Left cardiac atrium (tissue), 4 donors: ENCODE measurements around the gene PTPRH. TPM values are rescaled to one million over a fixed set of nuclear protein-coding genes. Genes with fewer than 3 reads are reported as not detected.

Source experiments
- ATAC-seq, 2 donors: fragments of 200-7000 bp; cut with Tn5 transposase; one replicate each; pipeline ENCODE4 v1.9.1; 2020; ENCODE audit warnings: mild to moderate bottlenecking in 2 of 2, moderate library complexity in 2 of 2
- DNase-seq: peaks from one replicate; pipeline ENCODE4 v3.0.0-alpha.2; 2020
- intact Hi-C, 2 donors: fragments of 100-400 bp; cut with DNase I; formaldehyde crosslinking; loops; one replicate each; pipeline versions ENCODE4 v1.14.1 to v1.15.1; 2022 to 2023
- long read RNA-seq: library from polyadenylated mRNA; unstranded; transcript quantifications from one replicate; pipeline ENCODE4 v2.0.0, GENCODE V29; 2021
- total RNA-seq, 2 donors: library from RNA; stranded (reverse); fragmentation: NEBNext Ultra II Directional; extraction: Animal tissue kit (Norgen Biotek cat#: 25700); gene quantifications; one replicate each; pipeline ENCODE4 v1.2.1, GENCODE V29; 2021
- donor health status: DM: no; HTN: yes; CAD: no.
- donor health status: DM: no; HTN: yes; CAD: no; lungs with severe emphysema.
- donor health status: DM: yes; HTN: yes; CAD: no.
- donor health status: Dilated cardiomyopathy.

PTPRH gene
- total RNA-seq = 1 to 10 TPM in 1 of 2 donors, under 1 TPM in 1; 0.74 to 1.5 TPM
- long read RNA-seq = 0 reads

DNA sequence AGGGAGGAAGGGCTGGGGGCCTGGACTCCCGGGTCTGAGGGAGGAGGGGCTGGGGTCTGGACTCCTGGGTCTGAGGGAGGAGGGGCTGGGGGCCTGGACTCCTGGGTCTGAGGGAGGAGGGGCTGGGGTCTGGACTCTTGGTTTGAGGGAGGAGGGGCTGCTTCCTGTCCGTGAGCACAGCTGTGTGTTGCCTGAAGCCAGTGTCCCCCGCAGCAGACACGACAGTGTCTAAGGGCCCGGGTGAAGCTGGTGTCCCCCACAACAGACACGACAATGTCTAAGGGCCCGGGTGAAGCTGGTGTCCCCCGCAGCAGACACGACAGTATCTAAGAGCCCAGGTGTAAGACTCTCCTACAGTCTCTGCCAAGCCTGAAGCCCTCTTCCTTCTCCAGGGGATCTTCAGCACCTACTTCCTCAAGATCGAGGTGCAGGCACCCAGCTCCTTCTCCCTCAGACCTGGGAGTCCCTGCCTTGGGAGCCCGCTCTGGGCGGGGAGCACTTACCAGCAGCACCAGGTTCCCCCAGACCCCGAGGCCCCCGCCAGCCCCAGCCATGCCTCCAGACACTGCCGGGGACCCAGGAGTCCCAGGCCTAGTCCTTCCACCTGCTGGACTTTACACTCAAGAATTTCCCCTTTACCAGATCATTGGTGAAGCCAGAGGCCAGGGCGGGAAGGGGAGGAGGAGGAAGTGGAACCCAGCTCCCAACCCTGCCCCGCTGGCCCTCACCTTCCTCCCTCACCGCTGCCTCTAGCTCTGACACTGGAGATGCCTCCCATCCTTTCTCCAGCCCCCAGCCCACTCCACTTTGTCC lies at the start of gene PTPRH:
Gene PTPRH (minus strand): TSS at position 622 of the 813 bp plus-strand sequence. CDS start 68 bp downstream, at position 554.
- intact Hi-C loops = no loop called here
- DNase-seq = no peak
- no peak for ATAC-seq

DNA sequence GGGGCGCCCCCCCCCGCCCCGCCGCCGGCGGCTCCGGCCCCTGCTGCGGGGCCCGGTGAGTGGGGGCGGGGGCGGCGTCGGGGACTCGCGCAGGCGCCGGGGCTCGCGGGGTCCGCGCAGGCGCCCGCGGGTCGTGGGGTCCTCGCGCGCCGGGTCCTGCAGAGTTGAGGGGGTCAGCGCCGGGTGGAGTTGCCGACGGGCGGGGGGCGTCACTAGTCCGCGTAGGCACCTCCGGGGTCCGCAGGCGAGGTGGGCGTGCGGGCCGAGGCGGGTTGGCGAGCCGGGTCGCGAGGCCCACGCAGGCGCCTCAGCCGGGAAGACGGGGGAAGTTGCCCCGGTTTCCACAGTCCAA lies 49.2 kb upstream of the PTPRH start:
- DNase-seq (no peak), ATAC-seq (peak; percentile 16 to 23)
- intact Hi-C loops = no loop called here

- DNase-seq = no peak
- intact Hi-C loops = no loop called here
- no peak for ATAC-seq
Observed at GRCh38 chr19:55257461-55258420, 48.4 kb upstream of the PTPRH start.

GRCh38 chr19:55256562-55257460 lies 47.5 kb upstream of the PTPRH start:
- no peak for ATAC-seq
- intact Hi-C loops = no loop called here
- DNase-seq = no peak

DNA sequence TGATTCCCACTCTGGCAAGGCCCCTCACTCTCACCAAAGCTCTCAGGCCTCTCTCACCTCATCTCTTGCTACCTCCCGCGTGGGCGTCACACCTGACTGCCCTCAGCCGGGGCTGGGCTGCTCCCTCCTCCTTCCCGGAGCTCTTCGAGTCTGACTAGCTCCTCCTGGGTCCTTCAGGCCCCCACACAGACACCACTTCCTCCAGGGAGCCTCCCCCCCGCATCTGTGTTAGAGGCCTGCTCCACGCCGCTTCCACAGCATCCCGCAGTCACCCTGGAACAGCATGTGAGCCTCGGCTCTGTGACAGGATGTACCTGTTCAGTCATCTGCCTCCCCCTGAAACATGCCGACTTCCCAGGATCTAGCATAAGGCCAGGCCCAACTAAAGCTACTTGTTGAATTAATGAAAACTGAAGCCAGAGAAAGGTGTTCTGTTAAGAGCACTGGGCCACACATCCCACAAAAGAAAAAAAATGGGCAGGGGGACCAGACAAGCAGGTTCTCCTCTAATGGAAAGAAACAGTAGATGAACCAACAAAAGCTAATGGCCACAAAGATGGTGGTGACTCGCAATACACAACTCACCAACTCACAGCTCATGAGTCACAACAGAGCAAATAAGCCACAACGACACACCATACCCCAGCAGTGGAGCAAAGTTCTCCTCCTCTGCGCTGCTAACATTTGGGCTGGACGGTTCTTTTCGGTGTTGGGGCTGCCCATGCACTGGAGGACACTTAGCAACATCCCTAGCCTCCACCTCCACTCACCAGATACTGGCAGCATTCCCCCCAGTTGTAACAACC lies 46.5 kb upstream of the PTPRH start:
- intact Hi-C loops = no loop called here
- ATAC-seq (no peak), DNase-seq (no peak)

GRCh38 chr19:55254625-55254977 lies 45.3 kb upstream of the PTPRH start:
- no peak for DNase-seq
- no peak for ATAC-seq
- intact Hi-C loops = no loop called here

- intact Hi-C loops = no loop called here
- DNase-seq (no peak), ATAC-seq (no peak)
Observed at GRCh38 chr19:55253842-55254624, 44.7 kb upstream of the PTPRH start.

DNA sequence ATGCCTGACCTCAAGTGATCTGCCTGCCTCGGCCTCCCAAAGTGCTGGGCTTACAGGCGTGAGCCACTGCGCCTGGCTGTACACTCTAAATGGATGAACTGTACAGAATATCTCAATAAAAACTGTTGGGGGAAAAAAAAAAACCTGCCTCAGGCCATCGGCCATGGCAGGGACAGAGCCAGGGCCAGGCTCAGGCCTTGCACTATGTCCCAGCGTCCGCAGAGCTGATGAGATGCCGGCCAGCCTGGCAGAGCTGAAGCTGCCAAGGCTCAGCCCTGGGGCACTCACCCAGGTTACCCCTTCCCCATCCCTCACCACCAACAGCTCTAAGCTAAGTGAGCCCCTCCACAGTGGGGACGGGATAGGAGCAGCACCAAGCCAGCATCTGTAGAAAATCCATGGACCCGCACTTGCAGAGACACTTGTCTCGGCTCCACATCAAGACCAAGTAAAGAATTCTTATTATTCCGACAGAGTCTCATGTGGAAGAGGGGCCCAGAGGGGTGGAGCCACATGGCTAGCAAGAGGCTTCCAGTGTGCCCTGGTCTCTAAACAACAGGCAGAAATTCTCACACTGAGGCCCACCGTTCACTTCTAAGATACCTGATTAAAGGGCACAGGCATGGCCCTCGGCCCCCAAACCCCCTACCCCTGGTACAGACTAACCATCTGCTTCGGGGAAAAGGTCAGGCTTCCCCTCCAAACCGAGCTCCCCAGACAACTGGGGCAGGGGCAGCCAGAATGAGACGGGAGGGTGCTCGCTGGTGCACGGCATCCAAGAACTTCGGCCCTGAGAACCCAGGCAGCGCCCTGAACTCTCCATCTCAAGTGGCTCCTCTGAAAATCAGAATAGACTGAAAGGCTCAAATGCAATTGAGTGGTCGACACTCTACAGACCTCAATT lies 43.7 kb upstream of the PTPRH start:
- DNase-seq (no peak), ATAC-seq (no peak)
- intact Hi-C loops = no loop called here

GRCh38 chr19:55251341-55252081 lies 42.2 kb upstream of the PTPRH start:
- intact Hi-C loops = no loop called here
- ATAC-seq (no peak), DNase-seq (no peak)

GRCh38 chr19:55250262-55251036 lies 41.1 kb upstream of the PTPRH start:
- ATAC-seq (no peak), DNase-seq (no peak)
- intact Hi-C loops = no loop called here

DNA sequence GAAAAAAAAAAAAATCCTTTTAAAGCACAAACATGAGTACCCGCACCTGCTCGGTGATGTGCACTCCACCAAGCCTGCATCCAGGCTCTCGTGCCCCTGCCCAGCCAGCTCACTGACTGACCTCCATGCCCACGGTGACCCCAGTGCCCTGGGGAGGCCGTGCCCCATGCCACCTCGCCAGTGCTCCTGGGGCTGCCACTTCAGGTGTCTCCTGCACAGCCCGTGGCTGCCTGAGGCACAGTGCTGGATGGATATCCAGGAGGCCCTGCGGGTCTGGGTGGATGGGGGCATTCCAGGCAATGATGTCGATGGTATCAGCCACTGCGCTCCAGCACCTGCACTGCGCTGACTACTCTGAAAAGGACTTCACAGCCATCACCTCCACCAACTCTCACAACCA lies 40.5 kb upstream of the PTPRH start:
- ATAC-seq (no peak), DNase-seq (no peak)
- intact Hi-C loops = no loop called here

- intact Hi-C loops = no loop called here
- ATAC-seq = no peak
- no peak for DNase-seq
Observed at GRCh38 chr19:55248704-55249103, 39.4 kb upstream of the PTPRH start.

GRCh38 chr19:55248166-55248675 lies 38.9 kb upstream of the PTPRH start:
- intact Hi-C loops = no loop called here
- DNase-seq = no peak
- ATAC-seq = no peak

- DNase-seq = peak; percentile 60
- intact Hi-C loops = no loop called here
- peak in 1 of 2 donors; percentile 80 for ATAC-seq
Observed at GRCh38 chr19:55247621-55248099, 38.4 kb upstream of the PTPRH start.
